Testis (tissue), 3 donors: ENCODE measurements around the gene TAP1. TPM values are rescaled to one million over a fixed set of nuclear protein-coding genes. Genes with fewer than 3 reads are reported as not detected.
"Not testable (repeated sequence)": the region's sequence is repeated elsewhere in the genome, so short reads cannot be mapped to it uniquely, and the experiment has no call there.

ENCODE experiments used
- DNase-seq: peaks from one replicate; pipeline ENCODE4 v3.0.0-alpha.2; 2019
- H3K27ac ChIP-seq, 2 donors: fragments of 200-600 bp; sonication (generic); one replicate each; pipeline ENCODE4 v1.5.1; 2019
- H3K27me3 ChIP-seq: fragments of 200-600 bp; sonication (generic); one replicate; pipeline ENCODE4 v1.5.1; 2019
- H3K36me3 ChIP-seq: fragments of 200-600 bp; sonication (generic); one replicate; pipeline ENCODE4 v1.5.1; 2017; ENCODE audit warnings: low read depth; ENCODE audit errors: missing control alignments
- H3K4me1 ChIP-seq: fragments of 200-600 bp; sonication (generic); one replicate; pipeline ENCODE4 v1.5.1; 2019
- H3K4me3 ChIP-seq, 2 donors: fragments of 200-600 bp; sonication (generic); one replicate each; pipeline ENCODE4 v1.5.1; 2017 to 2019
- H3K9me3 ChIP-seq: fragments of 200-600 bp; sonication (generic); one replicate; pipeline ENCODE4 v1.5.1; 2017
- CTCF ChIP-seq, 3 experiments: fragments of 450-650 bp in 2 of 3; fragments of 200-600 bp in 1 of 3; sonication (generic) in 1 of 3; IDR thresholded peaks; one replicate each; pipeline ENCODE4 v1.5.1; 2016 to 2019; ENCODE audit warnings: antibody characterized with exemption in 3 of 3, mild to moderate bottlenecking in 2 of 3, moderate library complexity in 1 of 3
- POLR2A ChIP-seq: fragments of 450-650 bp; IDR thresholded peaks from one replicate; pipeline ENCODE4 v1.6.1; 2017; ENCODE audit warnings: antibody characterized with exemption, mild to moderate bottlenecking, moderate library complexity
- WGBS, 2 donors: methylation state at CpG; one replicate each; pipeline ENCODE4 v1.1.5; 2018; 5-methylcytosine and 5-hydroxymethylcytosine counted together
- intact Hi-C: fragments of 100-400 bp; cut with DNase I; formaldehyde crosslinking; loops from one replicate; pipeline ENCODE4 v1.15.1; 2023; ENCODE audit warnings: low total_unique reads
- polyA plus RNA-seq: library from polyadenylated mRNA; stranded (reverse); fragments of 350-450 nt; fragmentation: Illumina TruSeq; extraction: RNeasy Lipid Tissue Mini Kit (QIAGEN cat#74804); gene quantifications from one replicate; pipeline ENCODE4 v1.2.3, GENCODE V29; 2014; ENCODE audit warnings: low read depth, low replicate concordance; ENCODE audit not compliant: insufficient read depth
- total RNA-seq, 2 donors: library from RNA; depleted of rRNA; stranded (reverse); fragments of >200 nt; gene quantifications; one replicate each; pipeline ENCODE4 v1.2.3, GENCODE V29; 2016

The TAP1 gene
- total and polyA plus RNA-seq, 3 donors from 2014 or later: 45.6 to 58.8 (median 57.4) TPM

DNA sequence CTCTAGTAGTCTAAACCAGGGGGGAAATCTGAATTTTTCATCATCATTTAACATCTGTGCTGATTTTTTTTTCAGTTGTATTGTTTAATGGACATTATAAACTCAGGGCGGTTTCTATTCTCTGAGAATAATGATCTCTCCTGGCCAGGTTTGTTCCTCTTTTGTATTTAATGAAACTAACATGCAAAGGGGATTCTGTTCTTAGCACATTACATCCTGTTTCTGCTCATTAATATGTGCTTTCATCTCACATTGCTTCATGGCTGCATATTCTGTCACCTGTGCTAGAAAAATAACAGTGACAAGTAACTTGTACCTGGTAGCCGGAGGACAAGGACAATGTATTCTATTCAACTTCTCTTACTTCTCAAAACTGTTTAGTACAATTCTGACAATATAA, 37.5 kb downstream of the TAP1 start:
- no peaks in the 10 kb centered on the region for H3K9me3 ChIP-seq
- no peaks in the 10 kb centered on the region for H3K27me3 ChIP-seq
- H3K4me3 ChIP-seq: no peak overlapping the region
- no peak overlapping the region for H3K27ac ChIP-seq
- intact Hi-C loops: no loop called here
- TF ChIP-seq POLR2A (no peak), CTCF (IDR thresholded peaks at IDR 0.05) (no peak)
- peaks cover 7% of the 10 kb centered on the region for H3K4me1 ChIP-seq
- DNase-seq: no peak
- WGBS, 2 donors: 79 to 83% methylated on average over 2 of the region's 2 CpGs
- no peaks in the 10 kb centered on the region for H3K36me3 ChIP-seq

DNA sequence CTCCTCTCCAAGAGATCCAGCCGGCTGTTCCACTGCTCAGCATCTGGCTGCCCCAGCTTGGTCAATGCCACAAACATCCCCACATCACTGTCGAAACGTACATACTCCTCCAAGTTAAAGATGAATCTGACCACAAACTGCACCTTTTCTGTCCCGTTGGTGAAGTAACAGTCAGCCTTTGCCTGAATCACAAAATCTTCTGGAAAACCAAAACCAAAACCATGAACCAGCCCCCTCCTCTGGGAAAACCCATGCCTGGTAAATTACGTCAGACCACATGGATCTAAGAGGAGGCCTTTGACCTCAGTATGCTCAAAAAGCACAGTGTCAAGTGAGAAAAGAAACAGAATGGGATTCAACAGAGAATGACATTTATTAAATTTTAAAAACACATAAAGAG, 38.4 kb downstream of the TAP1 start:
- Histone ChIP-seq H3K27me3 (no peaks in the 10 kb centered on the region), H3K4me1 (peaks cover 7% of the 10 kb centered on the region), H3K9me3 (no peaks in the 10 kb centered on the region), H3K27ac (no peak overlapping the region), H3K4me3 (no peak overlapping the region), H3K36me3 (no peaks in the 10 kb centered on the region)
- TF ChIP-seq POLR2A (no peak), CTCF (IDR thresholded peaks at IDR 0.05) (no peak)
- intact Hi-C loops: no loop called here
- DNase-seq: no peak
- 75 to 83% methylated on average over 5 of the region's 5 CpGs for WGBS, 2 donors

GRCh38 chr6:32814145-32814544, 39.4 kb downstream of the TAP1 start:
- no peak for DNase-seq
- intact Hi-C loops: no loop called here
- Histone ChIP-seq H3K4me3 (no peak overlapping the region), H3K27ac (no peak overlapping the region), H3K4me1 (no peaks in the 10 kb centered on the region), H3K36me3 (no peaks in the 10 kb centered on the region), H3K9me3 (no peaks in the 10 kb centered on the region), H3K27me3 (no peaks in the 10 kb centered on the region)
- TF ChIP-seq POLR2A: no peak
- TF ChIP-seq CTCF (IDR thresholded peaks at IDR 0.05): no peak
- WGBS, 2 donors: 87 to 100% methylated on average over 2 of the region's 2 CpGs

DNA sequence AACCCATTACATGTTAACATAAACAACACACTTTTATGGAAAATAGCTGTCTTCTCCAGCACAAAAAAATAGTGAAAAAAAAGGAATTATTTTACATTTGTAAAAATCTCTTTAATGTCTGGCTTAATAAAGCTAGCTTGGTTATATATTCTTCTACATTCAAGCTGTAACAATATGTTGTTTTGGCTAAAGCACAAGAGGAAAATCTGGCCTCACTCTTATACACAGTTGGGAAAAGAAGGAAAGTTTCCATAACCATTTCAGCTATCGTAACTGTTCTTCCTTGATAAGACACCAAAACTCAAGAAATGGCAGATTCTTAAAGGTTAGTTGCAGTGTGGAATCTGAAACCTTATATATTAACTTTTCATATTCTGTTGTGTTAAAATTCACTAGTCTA, 44.3 kb downstream of the TAP1 start:
- intact Hi-C loops: no loop called here
- no peaks in the 10 kb centered on the region for H3K4me1 ChIP-seq
- no peak overlapping the region for H3K27ac ChIP-seq
- TF ChIP-seq POLR2A (no peak), CTCF (IDR thresholded peaks at IDR 0.05) (no peak)
- no peak for DNase-seq
- no peak overlapping the region for H3K4me3 ChIP-seq
- no peaks in the 10 kb centered on the region for H3K36me3 ChIP-seq
- H3K9me3 ChIP-seq: no peaks in the 10 kb centered on the region
- H3K27me3 ChIP-seq: no peaks in the 10 kb centered on the region
- 0 to 2% methylated on average over 1 of the region's 1 CpG for WGBS, 2 donors

- Histone ChIP-seq H3K27me3 (no peaks in the 10 kb centered on the region), H3K36me3 (no peaks in the 10 kb centered on the region), H3K4me3 (no peak overlapping the region), H3K4me1 (no peaks in the 10 kb centered on the region), H3K27ac (no peak overlapping the region), H3K9me3 (no peaks in the 10 kb centered on the region)
- intact Hi-C loops: no loop called here
- TF ChIP-seq POLR2A: no peak
- TF ChIP-seq CTCF (IDR thresholded peaks at IDR 0.05): no peak
- 77 to 94% methylated on average over 4 to 5 of the region's 5 CpGs for WGBS, 2 donors
- no peak for DNase-seq
Measured at GRCh38 chr6:32807020-32807580, 46.4 kb downstream of the TAP1 start.

GRCh38 chr6:32805404-32805803, 48.1 kb downstream of the TAP1 start:
- DNase-seq, H3K4me1 ChIP-seq, intact Hi-C loops, H3K27ac ChIP-seq, H3K9me3 ChIP-seq, H3K36me3 ChIP-seq, H3K4me3 ChIP-seq, H3K27me3 ChIP-seq: not testable (repeated sequence)
